HepG2 (cell line): ENCODE data around the gene SPSB2. TPM values are rescaled to one million over a fixed set of nuclear protein-coding genes. Genes with fewer than 3 reads are reported as not detected.

ENCODE experiments used
- CHD4 ChIP-seq: fragments of 200-600 bp; sonication (generic); IDR thresholded peaks from 2 replicates; pipeline ENCODE4 v1.7.0; 2017; ENCODE audit warnings: mild to moderate bottlenecking, low read length, borderline replicate concordance
- CREM ChIP-seq, 2 experiments: sonication (generic) in 1 of 2; formaldehyde crosslinking in 1 of 2; IDR thresholded peaks; 2 replicates each; pipeline versions ENCODE4 v1.4.0 to v1.6.1; 2016 to 2020; ENCODE audit warnings: antibody characterized with exemption in 1 of 2, mild to moderate bottlenecking in 1 of 2, missing genetic modification reagents in 1 of 2
- EZH2 ChIP-seq: conservative IDR thresholded peaks from 2 replicates; pipeline ENCODE4 v1.6.1; 2012; ENCODE audit warnings: mild to moderate bottlenecking, low read depth, low read length, moderate library complexity
- FOSL1 ChIP-seq: sonication (generic); formaldehyde crosslinking; IDR thresholded peaks from 2 replicates; pipeline ENCODE4 v1.9.0; 2021; ENCODE audit warnings: missing genetic modification reagents, borderline replicate concordance
- MED1 ChIP-seq: sonication (generic); formaldehyde crosslinking; IDR thresholded peaks from 2 replicates; pipeline ENCODE4 v1.4.0; 2020; ENCODE audit warnings: missing genetic modification reagents
- NFATC3 ChIP-seq: sonication (generic); formaldehyde crosslinking; IDR thresholded peaks from 2 replicates; pipeline ENCODE4 v1.5.1; 2020; ENCODE audit warnings: mild to moderate bottlenecking, missing genetic modification reagents
- PTBP1 ChIP-seq: fragments of 200-400 bp; formaldehyde crosslinking; IDR thresholded peaks from 2 replicates; pipeline ENCODE4 v1.6.1; 2018; ENCODE audit warnings: low read length, low read depth; ENCODE audit not compliant: poor library complexity, severe bottlenecking
- SPEN ChIP-seq: sonication (generic); formaldehyde crosslinking; IDR thresholded peaks from 2 replicates; pipeline ENCODE4 v1.5.1; 2020; ENCODE audit warnings: low read depth, mild to moderate bottlenecking, missing genetic modification reagents
- ZNF546 ChIP-seq: sonication (generic); formaldehyde crosslinking; conservative IDR thresholded peaks from 2 replicates; pipeline ENCODE4 v1.8.1; 2023; ENCODE audit warnings: mild to moderate bottlenecking, missing genetic modification reagents
- ZNF605 ChIP-seq: sonication (generic); formaldehyde crosslinking; IDR thresholded peaks from 2 replicates; pipeline ENCODE4 v1.8.0; 2022; ENCODE audit warnings: mild to moderate bottlenecking, missing genetic modification reagents
- ZNF616 ChIP-seq: sonication (generic); formaldehyde crosslinking; IDR thresholded peaks from 2 replicates; pipeline ENCODE4 v1.5.0; 2020; ENCODE audit warnings: low read depth, mild to moderate bottlenecking, missing genetic modification reagents
- ZNF703 ChIP-seq: sonication (generic); formaldehyde crosslinking; IDR thresholded peaks from 2 replicates; pipeline ENCODE4 v1.5.1; 2020; ENCODE audit warnings: missing genetic modification reagents, mild to moderate bottlenecking, moderate library complexity, borderline replicate concordance
- ZNF790 ChIP-seq: sonication (generic); formaldehyde crosslinking; IDR thresholded peaks from 2 replicates; pipeline ENCODE4 v1.8.0; 2022; ENCODE audit warnings: missing genetic modification reagents, mild to moderate bottlenecking, borderline replicate concordance
- ZNF850 ChIP-seq: sonication (generic); formaldehyde crosslinking; conservative IDR thresholded peaks from 2 replicates; pipeline ENCODE4 v1.9.0; 2021; ENCODE audit warnings: mild to moderate bottlenecking, missing genetic modification reagents
- ZNF883 ChIP-seq: sonication (generic); formaldehyde crosslinking; IDR thresholded peaks from 2 replicates; pipeline ENCODE4 v1.5.1; 2020; ENCODE audit warnings: mild to moderate bottlenecking, missing genetic modification reagents; ENCODE audit errors: not compliant biosample characterization
- polyA plus RNA-seq, 8 experiments: library from polyadenylated mRNA; depleted of rRNA in 3 of 8; stranded (reverse) in 7 of 8; unstranded in 1 of 8; fragments of >200 nt; fragmentation: Illumina TruSeq in 4 of 8; extraction: Trizol in 4 of 8; gene quantifications; 2 replicates each; pipeline versions ENCODE4 v1.2.1 to v1.2.3, GENCODE V29; 2011 to 2016; ENCODE audit warnings: low read depth in 4 of 8, missing spikeins in 1 of 8, mixed read lengths in 1 of 8; ENCODE audit not compliant: insufficient read depth in 1 of 8
- total RNA-seq, 5 experiments: library from RNA; depleted of rRNA; stranded (reverse); fragments of >200 nt; fragmentation: Illumina TruSeq; extraction: Trizol; gene quantifications; 2 replicates each; pipeline ENCODE4 v1.2.3, GENCODE V29; 2016; ENCODE audit warnings: low read depth in 1 of 5
- TF ChIP-seq, protein P1 (sequence below): sonication (generic); formaldehyde crosslinking; IDR thresholded peaks from one replicate; pipeline ENCODE4 v1.5.1; 2020; ENCODE audit warnings: mild to moderate bottlenecking, missing genetic modification reagents; ENCODE audit errors: not compliant biosample characterization

The SPSB2 gene
- total and polyA plus RNA-seq, 2 of the 13 experiments (the other 11 are each of a cell fraction or from before 2014, with no cell fraction given) = 2.0 to 6.2 TPM

DNA sequence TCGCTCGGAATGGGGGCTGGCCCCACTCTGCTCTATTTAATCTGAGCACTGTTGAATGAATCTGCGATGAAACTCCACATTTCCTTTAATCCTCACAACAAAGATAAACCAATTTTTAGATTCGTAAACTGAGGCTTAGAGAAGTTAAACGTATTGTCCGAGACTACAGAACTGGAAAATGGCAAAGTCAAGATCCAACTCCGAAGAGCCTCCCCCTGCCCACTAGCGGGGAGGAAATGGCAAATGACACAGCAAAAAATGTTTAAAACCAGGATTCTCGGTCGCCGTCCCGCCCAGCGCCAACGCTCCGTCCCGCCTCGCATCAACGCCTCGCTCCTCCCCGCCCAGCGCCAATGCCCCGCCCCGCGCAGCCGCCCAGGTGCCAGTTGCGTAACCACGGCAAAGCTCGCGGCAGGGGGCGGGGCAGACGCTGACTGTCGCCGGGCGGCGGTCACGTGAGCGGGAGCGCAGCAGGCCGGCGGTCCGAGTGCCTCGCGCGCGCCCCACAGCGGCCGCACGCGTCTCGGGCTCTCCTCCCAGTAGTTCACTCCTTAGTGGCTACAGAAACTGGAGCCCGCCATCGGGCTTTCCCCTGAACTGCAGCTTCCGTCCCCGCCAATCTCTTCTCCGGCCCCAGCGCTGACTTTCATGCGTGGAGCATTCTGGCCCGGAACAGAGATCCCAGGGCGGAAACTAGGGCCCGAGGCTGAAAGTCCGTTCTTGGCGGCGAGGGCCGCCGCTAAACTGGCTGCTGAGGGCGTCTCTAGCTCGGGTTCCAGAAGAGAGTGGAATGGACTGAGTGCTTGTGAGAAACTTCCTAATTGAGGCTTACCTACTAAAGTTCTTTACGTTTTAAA is 17.9 kb upstream of the SPSB2 start (continued):
- TF ChIP-seq, protein P1, sequence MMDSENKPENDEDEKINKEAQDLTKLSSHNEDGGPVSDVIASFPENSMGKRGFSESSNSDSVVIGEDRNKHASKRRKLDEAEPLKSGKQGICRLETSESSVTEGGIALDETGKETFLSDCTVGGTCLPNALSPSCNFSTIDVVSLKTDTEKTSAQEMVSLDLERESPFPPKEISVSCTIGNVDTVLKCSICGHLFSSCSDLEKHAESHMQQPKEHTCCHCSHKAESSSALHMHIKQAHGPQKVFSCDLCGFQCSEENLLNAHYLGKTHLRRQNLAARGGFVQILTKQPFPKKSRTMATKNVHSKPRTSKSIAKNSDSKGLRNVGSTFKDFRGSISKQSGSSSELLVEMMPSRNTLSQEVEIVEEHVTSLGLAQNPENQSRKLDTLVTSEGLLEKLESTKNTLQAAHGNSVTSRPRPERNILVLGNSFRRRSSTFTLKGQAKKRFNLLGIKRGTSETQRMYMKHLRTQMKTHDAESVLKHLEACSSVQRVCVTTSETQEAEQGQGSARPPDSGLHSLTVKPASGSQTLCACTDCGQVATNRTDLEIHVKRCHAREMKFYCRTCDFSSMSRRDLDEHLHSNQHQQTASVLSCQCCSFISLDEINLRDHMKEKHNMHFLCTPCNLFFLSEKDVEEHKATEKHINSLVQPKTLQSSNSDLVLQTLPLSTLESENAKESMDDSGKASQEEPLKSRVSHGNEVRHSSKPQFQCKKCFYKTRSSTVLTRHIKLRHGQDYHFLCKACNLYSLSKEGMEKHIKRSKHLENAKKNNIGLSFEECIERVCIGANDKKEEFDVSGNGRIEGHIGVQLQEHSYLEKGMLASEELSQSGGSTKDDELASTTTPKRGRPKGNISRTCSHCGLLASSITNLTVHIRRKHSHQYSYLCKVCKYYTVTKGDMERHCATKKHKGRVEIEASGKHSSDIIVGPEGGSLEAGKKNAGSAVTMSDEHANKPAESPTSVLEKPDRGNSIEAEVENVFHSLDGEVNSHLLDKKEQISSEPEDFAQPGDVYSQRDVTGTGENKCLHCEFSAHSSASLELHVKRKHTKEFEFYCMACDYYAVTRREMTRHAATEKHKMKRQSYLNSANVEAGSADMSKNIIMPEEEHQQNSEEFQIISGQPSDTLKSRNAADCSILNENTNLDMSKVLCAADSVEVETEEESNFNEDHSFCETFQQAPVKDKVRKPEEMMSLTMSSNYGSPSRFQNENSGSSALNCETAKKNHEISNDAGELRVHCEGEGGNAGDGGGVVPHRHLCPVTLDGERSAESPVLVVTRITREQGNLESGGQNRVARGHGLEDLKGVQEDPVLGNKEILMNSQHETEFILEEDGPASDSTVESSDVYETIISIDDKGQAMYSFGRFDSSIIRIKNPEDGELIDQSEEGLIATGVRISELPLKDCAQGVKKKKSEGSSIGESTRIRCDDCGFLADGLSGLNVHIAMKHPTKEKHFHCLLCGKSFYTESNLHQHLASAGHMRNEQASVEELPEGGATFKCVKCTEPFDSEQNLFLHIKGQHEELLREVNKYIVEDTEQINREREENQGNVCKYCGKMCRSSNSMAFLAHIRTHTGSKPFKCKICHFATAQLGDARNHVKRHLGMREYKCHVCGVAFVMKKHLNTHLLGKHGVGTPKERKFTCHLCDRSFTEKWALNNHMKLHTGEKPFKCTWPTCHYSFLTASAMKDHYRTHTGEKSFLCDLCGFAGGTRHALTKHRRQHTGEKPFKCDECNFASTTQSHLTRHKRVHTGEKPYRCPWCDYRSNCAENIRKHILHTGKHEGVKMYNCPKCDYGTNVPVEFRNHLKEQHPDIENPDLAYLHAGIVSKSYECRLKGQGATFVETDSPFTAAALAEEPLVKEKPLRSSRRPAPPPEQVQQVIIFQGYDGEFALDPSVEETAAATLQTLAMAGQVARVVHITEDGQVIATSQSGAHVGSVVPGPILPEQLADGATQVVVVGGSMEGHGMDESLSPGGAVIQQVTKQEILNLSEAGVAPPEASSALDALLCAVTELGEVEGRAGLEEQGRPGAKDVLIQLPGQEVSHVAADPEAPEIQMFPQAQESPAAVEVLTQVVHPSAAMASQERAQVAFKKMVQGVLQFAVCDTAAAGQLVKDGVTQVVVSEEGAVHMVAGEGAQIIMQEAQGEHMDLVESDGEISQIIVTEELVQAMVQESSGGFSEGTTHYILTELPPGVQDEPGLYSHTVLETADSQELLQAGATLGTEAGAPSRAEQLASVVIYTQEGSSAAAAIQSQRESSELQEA (CRISPR knock-in tag) = peak; percentile 73
- peak; percentile 95 for TF ChIP-seq MED1
- TF ChIP-seq PTBP1 = peak; percentile 41
- TF ChIP-seq ZNF605 = peak; percentile 88
- no peak for TF ChIP-seq ZNF703
- TF ChIP-seq SPEN = peak; percentile 95
- TF ChIP-seq ZNF883 (CRISPR knock-in tag) = peak; percentile 50
- TF ChIP-seq CREM (IDR thresholded peaks at IDR 0.05) = no peak
- no peak for TF ChIP-seq CREM (CRISPR knock-in tag; IDR thresholded peaks at IDR 0.05)
- TF ChIP-seq ZNF616 (CRISPR knock-in tag) = no peak
- no peak for TF ChIP-seq EZH2
- TF ChIP-seq CHD4 = no peak
- TF ChIP-seq ZNF790 (CRISPR knock-in tag) = no peak
- TF ChIP-seq NFATC3 (CRISPR knock-in tag) = no peak
- TF ChIP-seq ZNF546 (CRISPR knock-in tag) = peak; percentile 80; the same call in 1 of the 2 replicates
- TF ChIP-seq ZNF850 = no peak
- no peak for TF ChIP-seq FOSL1 (CRISPR knock-in tag)
